Mesothelial cell of epicardium (in vitro differentiated cells): Measurements from ENCODE around the gene SGCD. TPM values are rescaled to one million over a fixed set of nuclear protein-coding genes. Genes with fewer than 3 reads are reported as not detected.

ENCODE experiments used
- DNase-seq, 2 experiments: peaks; one replicate each; pipeline ENCODE4 v3.0.0; 2021; ENCODE audit warnings: low spot score in 2 of 2; ENCODE audit not compliant: unreplicated experiment in 2 of 2
- H3K27ac Mint-ChIP-seq: 2 replicates; pipeline ENCODE4 v1.8.0; 2021; ENCODE audit warnings: mixed read lengths
- H3K27me3 Mint-ChIP-seq: 2 replicates; pipeline ENCODE4 v1.8.0; 2021; ENCODE audit warnings: low read depth, mixed read lengths
- H3K36me3 Mint-ChIP-seq: 2 replicates; pipeline ENCODE4 v1.8.0; 2021; ENCODE audit warnings: mixed read lengths
- H3K4me1 Mint-ChIP-seq: 2 replicates; pipeline ENCODE4 v1.8.0; 2021; ENCODE audit warnings: mixed read lengths
- H3K4me3 Mint-ChIP-seq: 2 replicates; pipeline ENCODE4 v1.8.0; 2021; ENCODE audit warnings: mild to moderate bottlenecking, moderate library complexity, mixed read lengths
- H3K9me3 Mint-ChIP-seq: 2 replicates; pipeline ENCODE4 v1.8.0; 2021; ENCODE audit warnings: mixed read lengths
- total RNA-seq: library from RNA; stranded (reverse); gene quantifications from 3 replicates; pipeline ENCODE4 v1.2.1, GENCODE V29; 2021
- TF ChIP-seq, protein P1 (sequence below): fragments of 200-600 bp; sonication (generic); IDR thresholded peaks from one replicate; pipeline ENCODE4 v1.5.0; 2021; ENCODE audit warnings: antibody characterized with exemption; ENCODE audit not compliant: unreplicated experiment

Gene SGCD
- total RNA-seq, 1 donor from 2014 or later, result 4.9 TPM

DNA sequence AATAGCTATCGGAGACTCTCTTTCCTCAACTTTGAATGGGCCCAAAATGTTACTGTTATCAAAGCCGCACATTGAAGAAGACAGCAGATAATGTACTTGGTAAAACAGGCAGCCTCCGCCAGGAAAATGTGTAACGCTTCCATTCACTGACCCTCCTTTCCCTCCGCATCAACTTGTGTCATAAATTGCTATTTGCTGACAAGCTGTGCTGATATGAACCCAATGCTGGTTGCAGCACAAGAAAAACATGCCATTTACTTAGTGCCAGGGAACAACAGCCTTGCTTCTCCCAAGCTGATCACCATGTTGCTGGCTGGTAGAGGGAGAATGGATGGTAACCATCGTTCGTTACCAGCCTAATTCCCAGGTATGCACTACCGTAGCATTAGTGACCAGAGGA, 360.6 kb downstream of the SGCD start:
- Mint-ChIP-seq H3K27me3 (peaks cover 24% of the 10 kb centered on the region), H3K4me3 (no peak overlapping the region), H3K27ac (no peak overlapping the region), H3K9me3 (no peaks in the 10 kb centered on the region), H3K4me1 (peaks cover 16% of the 10 kb centered on the region), H3K36me3 (no peaks in the 10 kb centered on the region)
- TF ChIP-seq, protein P1, sequence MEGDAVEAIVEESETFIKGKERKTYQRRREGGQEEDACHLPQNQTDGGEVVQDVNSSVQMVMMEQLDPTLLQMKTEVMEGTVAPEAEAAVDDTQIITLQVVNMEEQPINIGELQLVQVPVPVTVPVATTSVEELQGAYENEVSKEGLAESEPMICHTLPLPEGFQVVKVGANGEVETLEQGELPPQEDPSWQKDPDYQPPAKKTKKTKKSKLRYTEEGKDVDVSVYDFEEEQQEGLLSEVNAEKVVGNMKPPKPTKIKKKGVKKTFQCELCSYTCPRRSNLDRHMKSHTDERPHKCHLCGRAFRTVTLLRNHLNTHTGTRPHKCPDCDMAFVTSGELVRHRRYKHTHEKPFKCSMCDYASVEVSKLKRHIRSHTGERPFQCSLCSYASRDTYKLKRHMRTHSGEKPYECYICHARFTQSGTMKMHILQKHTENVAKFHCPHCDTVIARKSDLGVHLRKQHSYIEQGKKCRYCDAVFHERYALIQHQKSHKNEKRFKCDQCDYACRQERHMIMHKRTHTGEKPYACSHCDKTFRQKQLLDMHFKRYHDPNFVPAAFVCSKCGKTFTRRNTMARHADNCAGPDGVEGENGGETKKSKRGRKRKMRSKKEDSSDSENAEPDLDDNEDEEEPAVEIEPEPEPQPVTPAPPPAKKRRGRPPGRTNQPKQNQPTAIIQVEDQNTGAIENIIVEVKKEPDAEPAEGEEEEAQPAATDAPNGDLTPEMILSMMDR, result no peak
- DNase-seq, result no peak

DNA sequence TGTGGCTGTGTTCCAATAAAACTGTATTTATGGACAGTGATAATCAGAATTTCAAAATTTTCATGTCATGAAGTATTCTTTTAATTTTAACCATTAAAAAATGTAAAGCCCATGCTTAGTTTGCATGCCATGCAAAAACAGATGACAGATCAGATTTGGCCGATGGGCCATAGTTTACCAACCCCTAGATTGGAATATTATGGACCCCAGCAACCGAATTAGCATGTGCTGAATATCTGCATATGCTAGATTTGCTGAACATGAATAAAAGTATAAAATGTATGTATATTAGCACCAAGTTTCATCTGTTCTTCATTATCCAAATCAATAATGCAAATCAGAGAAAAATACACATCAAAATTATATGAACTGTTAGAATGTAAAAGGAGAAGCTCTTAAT, 364.6 kb downstream of the SGCD start:
- Mint-ChIP-seq H3K9me3 (no peaks in the 10 kb centered on the region), H3K27ac (no peak overlapping the region), H3K4me3 (no peak overlapping the region), H3K36me3 (no peaks in the 10 kb centered on the region), H3K27me3 (peaks cover 23% of the 10 kb centered on the region), H3K4me1 (peaks cover 18% of the 10 kb centered on the region)
- TF ChIP-seq, protein P1, result no peak
- no peak for DNase-seq

DNA sequence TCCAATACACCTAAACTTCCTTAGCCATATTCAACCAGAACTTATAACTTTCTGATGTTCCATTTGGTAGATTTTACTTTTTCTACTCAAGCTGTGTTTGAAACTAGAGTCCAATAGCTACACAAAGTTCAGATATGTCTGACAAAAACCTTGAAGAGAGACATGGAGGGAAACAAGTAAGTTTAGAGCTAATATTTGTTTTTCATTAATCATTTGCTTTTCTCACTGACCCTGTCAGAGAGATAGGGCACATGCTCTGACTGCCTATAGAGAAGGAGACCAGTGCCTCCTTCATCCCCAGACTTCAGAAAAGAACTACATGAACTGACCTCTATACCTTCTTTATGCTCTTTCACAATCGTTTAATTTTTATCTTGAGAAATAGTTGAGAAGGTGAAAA, 366.1 kb downstream of the SGCD start:
- H3K27ac Mint-ChIP-seq, result no peak overlapping the region
- H3K9me3 Mint-ChIP-seq, result no peaks in the 10 kb centered on the region
- H3K4me3 Mint-ChIP-seq, result no peak overlapping the region
- DNase-seq, result no peak
- TF ChIP-seq, protein P1, result no peak
- peaks cover 15% of the 10 kb centered on the region for H3K27me3 Mint-ChIP-seq
- peaks cover 4% of the 10 kb centered on the region for H3K4me1 Mint-ChIP-seq
- H3K36me3 Mint-ChIP-seq, result no peaks in the 10 kb centered on the region

DNA sequence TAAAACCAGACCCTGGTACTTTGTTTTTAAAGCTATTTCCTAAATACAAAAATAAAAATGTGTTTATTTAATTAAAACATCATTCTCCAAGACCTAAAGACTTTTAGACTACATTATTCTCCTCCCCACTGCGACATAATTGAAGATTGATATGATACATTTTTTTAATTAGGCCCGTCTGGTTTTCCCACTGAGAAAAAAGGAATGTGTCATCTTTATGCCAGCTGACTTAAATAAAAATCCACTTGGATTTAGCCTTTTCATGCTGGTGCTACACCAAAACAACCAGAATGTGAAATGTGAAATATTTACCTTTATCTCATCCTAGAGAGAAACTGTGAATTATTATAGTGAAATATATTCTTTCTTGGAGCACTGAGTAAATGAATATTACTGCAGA, 367.6 kb downstream of the SGCD start:
- peaks cover 2% of the 10 kb centered on the region for H3K4me1 Mint-ChIP-seq
- no peak overlapping the region for H3K27ac Mint-ChIP-seq
- peaks cover 3% of the 10 kb centered on the region for H3K27me3 Mint-ChIP-seq
- no peak for DNase-seq
- TF ChIP-seq, protein P1, result no peak
- no peaks in the 10 kb centered on the region for H3K9me3 Mint-ChIP-seq
- H3K4me3 Mint-ChIP-seq, result no peak overlapping the region
- H3K36me3 Mint-ChIP-seq, result no peaks in the 10 kb centered on the region

DNA sequence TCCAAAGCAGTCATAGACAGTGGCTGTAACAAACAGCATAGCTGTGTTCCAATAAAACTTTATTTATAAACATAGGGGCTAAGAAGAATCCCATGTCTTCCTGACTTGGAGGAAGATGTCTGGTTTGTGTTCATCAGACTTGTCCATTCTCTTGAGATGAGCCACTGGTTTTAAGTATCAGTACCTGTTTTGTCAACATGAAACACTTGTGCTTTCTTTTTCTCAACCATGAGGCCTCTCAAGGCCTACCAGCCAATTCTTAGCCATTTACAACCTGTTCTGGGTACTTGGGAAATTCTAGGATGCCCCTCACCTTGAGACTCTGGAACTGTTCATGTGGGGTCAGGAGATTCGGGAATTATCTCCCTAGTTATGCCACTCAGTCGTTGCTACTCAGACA, 368.8 kb downstream of the SGCD start:
- no peak overlapping the region for H3K4me3 Mint-ChIP-seq
- no peak overlapping the region for H3K27ac Mint-ChIP-seq
- H3K36me3 Mint-ChIP-seq, result no peaks in the 10 kb centered on the region
- no peaks in the 10 kb centered on the region for H3K27me3 Mint-ChIP-seq
- H3K4me1 Mint-ChIP-seq, result peaks cover 2% of the 10 kb centered on the region
- no peaks in the 10 kb centered on the region for H3K9me3 Mint-ChIP-seq
- TF ChIP-seq, protein P1, result no peak
- no peak for DNase-seq

DNA sequence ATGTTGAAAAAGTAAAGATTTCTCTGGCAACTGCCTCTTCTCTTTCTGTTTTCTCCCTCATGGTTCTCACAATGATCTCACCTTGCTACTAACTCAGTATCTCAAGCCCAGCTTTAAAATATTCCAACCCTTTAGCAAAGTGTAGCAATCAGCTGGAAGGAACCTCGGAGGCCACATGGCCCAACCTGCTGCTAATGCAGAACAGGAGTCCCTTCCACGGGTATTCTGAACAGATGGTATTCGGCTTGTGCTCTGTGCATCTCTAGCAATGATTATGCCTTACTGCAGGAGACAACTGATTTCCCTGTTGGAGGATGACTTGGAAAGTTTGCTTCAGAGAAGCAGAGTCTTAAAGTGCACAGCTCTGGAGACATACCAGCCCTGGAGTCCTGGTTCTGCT, 371.4 kb downstream of the SGCD start:
- H3K27me3 Mint-ChIP-seq, result no peaks in the 10 kb centered on the region
- peaks cover 4% of the 10 kb centered on the region for H3K4me1 Mint-ChIP-seq
- H3K9me3 Mint-ChIP-seq, result no peaks in the 10 kb centered on the region
- H3K27ac Mint-ChIP-seq, result no peak overlapping the region
- H3K36me3 Mint-ChIP-seq, result no peaks in the 10 kb centered on the region
- no peak for DNase-seq
- H3K4me3 Mint-ChIP-seq, result no peak overlapping the region
- TF ChIP-seq, protein P1, result no peak
